NCI-H1417 treated with DMSO at 0.1 percent for 48 hours (cell line): ENCODE results near the gene LHX4.

ENCODE experiments used
- DNase-seq: peaks from one replicate; lab custom pipeline; 2025; lab: John Stamatoyannopoulos, UW

Gene LHX4

DNA sequence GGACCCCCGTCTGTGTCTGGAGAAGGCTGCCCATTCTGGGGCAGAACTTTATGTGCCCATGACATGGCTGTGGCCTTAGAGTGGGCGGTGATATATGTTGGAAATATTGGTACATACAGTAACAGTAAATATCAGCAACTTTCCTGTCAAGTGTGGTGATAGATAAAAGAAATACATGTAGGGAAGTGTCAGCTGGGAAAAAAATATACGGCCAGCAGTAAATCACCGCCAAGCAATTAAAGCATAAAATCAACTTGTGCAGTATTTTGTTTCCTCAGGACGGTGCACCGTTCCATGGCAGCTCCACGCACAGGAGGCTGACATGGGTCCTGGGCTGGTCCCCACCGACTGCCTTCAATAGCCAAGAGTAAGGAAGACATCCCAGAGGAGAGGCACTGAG is 27.4 kb downstream of the LHX4 start:
- no peak for DNase-seq

GRCh38 chr1:180258290-180258689 is 28.2 kb downstream of the LHX4 start:
- DNase-seq, result no peak

- DNase-seq, result no peak
Measured at GRCh38 chr1:180258935-180259334, 28.9 kb downstream of the LHX4 start.

DNA sequence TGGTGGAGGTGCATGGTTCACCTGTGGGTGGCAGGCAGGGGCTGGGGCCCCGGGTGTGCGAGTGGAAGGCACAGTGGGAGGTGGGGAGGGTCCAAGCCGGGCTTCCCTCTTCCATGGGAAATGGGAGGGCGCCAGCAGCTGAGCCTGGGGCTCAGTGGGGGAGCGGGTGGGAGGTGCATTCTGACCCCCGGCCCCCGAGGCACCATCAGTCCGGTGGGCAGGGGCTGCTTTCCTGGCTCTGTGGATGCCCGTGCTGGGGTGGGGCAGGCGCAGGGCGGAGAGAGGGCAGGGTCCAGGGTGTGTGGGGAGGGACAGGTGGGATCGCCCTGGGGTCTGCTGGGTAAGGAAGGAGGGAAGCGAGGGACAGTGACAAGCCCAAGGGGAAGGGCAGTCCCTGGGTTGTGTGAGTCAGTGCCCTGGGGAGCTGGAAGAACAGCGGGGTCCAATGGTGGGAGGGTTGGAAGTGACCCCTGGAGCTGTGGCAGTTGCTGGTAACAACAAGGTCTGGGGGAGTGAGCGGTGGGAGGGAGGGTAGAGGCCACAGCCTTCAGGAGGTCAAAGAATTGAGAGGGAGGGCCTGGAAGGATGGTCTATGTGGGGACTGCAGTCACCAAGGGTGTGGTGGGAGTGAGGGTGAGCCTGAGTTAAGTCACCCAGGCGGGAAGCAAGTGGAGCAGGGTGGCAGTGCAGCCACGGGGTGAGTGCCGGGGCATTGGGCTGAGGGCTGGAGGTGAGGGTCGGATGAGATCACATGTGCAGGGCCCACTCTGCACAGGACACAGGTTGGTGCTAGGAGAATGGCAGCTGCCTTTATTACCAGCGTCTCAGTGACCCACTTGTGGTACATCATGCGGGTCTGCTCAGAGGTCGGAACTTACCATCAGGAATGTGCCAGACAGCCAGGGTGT is 29.6 kb downstream of the LHX4 start:
- DNase-seq, result no peak

DNA sequence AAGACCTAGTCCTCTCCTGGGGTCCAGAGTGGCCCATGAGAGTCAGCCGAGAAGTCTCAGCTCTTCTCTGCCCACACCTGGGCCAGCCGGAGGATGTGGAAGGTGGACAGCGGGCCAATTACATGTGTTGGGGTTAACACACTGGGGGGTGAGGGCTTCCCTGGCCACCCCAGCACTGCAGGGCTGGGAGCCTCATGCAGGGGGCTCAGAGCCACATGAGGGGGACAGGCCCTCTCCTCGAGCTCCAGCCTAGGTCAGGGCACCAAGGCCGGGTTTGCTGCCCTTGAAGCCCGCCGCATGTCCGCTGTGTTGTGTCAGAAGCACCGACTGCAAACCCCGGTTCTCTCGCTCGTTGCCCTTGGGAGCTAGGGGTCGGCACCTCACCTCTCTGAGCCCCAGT is 30.5 kb downstream of the LHX4 start:
- no peak for DNase-seq

- DNase-seq, result no peak
Measured at GRCh38 chr1:180261030-180261429, 31.0 kb downstream of the LHX4 start.

DNA sequence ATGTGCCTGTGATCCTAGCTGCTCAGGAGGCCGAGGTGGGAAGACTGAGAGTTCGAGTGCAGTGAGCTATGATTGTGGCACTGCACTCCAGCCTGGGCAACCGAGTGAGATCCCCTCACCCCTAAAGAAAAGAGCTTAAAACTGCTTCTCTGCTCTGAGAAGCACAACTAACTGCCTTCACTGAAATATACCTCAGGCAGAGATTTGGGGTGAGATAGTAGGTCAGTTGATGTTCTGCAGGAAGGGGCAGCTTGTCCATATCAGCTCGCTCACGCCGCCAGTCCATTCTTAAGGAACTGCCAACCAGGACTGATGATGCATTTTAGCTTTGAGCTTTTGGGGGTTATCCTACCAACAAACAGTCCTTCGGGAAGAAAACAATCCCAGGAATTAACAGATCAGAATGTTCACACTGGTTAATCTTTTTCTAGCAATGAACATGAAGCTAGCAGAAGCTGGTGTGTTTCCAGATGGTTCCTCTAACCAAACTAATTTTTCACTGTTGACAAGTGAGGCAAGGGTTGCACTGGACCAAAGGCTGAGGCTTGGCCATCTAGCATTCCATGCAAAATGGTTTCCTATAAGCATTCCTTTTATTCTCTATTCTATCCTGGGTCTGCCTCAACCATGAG is 31.6 kb downstream of the LHX4 start:
- no peak for DNase-seq

- no peak for DNase-seq
Measured at GRCh38 chr1:180262628-180263488, 32.8 kb downstream of the LHX4 start.

GRCh38 chr1:180264595-180264994 is 34.5 kb downstream of the LHX4 start:
- DNase-seq, result no peak

DNA sequence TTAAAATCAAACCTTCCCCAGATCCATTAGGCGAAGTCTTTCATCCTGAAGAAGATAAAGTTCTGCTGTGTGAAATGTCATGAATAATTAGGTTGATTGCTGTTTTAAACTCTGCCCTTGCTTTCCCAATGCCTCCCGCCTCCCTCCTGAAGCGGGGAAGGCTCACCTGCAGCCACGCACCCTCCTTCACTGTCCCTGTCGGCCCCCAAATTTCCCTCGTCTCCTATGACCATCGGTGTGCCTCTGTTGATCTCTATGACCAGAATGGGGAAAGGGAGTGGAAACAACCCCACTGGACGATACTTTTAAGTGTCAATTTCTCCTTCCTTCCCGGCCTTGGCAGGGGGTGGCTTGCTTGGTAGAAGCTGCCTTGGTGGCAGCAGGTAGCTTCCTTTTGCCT is 35.1 kb downstream of the LHX4 start:
- no peak for DNase-seq

GRCh38 chr1:180265871-180266270 is 35.8 kb downstream of the LHX4 start:
- no peak for DNase-seq

GRCh38 chr1:180266275-180267210 is 36.5 kb downstream of the LHX4 start:
- no peak for DNase-seq

- no peak for DNase-seq
Measured at GRCh38 chr1:180267211-180267561, 37.1 kb downstream of the LHX4 start.

- DNase-seq, result no peak
Measured at GRCh38 chr1:180267761-180268555, 37.9 kb downstream of the LHX4 start.

- DNase-seq, result no peak
Measured at GRCh38 chr1:180268556-180269075, 38.6 kb downstream of the LHX4 start.

DNA sequence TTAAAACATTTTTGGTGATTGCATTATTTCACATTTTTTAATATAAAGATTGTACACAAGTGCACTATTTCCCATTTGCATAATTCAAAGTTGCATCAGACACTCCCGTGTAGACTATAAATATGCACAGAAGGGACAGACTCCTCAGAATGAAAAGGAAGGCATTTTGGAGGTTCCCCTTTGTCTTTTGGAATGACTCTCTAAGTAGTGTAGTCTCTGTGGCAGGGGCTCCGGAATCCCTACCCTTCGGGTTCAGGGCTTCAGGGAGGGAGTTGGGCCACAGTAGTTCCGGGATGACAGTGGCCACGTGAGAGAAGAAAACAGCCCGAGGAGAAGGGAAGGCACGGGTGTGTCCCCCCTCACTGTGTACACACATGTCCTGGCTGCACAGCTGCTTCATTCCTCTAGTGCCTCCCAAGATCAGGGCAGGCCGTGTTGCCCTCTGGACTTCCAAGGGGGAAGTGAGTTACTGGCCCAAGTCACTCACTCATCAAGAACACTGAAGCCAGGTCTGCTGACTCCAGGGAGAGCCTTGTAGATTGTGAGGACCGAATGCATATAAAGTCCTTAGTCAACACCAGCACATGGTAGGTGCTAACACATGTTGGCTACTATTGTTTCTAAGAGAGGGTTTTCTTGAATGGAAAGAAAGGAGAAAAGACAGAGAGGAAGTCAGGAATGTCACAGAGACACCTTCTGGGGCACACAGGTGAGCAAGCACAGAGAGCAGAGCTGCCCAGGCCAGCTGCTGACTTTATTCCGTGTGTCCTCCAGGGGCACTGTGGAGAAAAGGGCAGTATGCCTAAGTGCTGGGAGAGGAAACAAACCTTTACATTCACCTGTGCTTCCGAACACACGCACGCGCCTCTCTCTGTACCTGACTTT is 39.8 kb downstream of the LHX4 start:
- DNase-seq, result no peak

- DNase-seq, result no peak
Measured at GRCh38 chr1:180270530-180271271, 40.6 kb downstream of the LHX4 start.
